ENCODE results near the gene NDUFS8.

GRCh38 chr11:68081691-68082090 is 51.2 kb downstream of the NDUFS8 start:
- TF ChIP-seq CTCF (conservative IDR thresholded peaks at IDR 0.05; ENCODE audit: low read depth in 2 of 2) (no peak), REST (IDR thresholded peaks at IDR 0.05; ENCODE audit: unreplicated experiment) (no peak), EZH2 (IDR thresholded peaks at IDR 0.05; ENCODE audit: low read depth, unreplicated experiment) (no peak), ZNF462 (CRISPR knock-in tag; IDR thresholded peaks at IDR 0.05) (no peak), JUNB (IDR thresholded peaks at IDR 0.05; ENCODE audit: unreplicated experiment) (no peak), EZH2phosphoT487 (IDR thresholded peaks at IDR 0.05; ENCODE audit: unreplicated experiment) (no peak), CREB1 (CRISPR knock-in tag; IDR thresholded peaks at IDR 0.05; ENCODE audit: low read depth) (no peak), ZNF114 (CRISPR knock-in tag; IDR thresholded peaks at IDR 0.05) (no peak)

Measured in GM23338 (cell line).